Panc1 (cell line): Measurements from ENCODE around the gene CBARP. TPM values are rescaled to one million over a fixed set of nuclear protein-coding genes. Genes with fewer than 3 reads are reported as not detected.

Experiments used
- ATAC-seq: fragments of 200-7000 bp; cut with Tn5 transposase; 2 replicates; pipeline ENCODE4 v1.9.1; 2020; ENCODE audit warnings: mild to moderate bottlenecking, moderate library complexity
- BruUV-seq: library from RNA; stranded (reverse); fragments of 400-500 nt; replicated peaks from 2 replicates; lab custom pipeline; 2021; lab: Mats Ljungman, UMichigan
- CTCF ChIA-PET: fragments of 300-600 bp; sonication (Branson Sonifier 250); formaldehyde crosslinking; loops from one replicate; lab custom pipeline; 2022; ENCODE audit warnings: antibody characterized with exemption; lab: Charles Lee
- POLR2A ChIA-PET: fragments of 300-600 bp; sonication (Branson Sonifier 250); formaldehyde crosslinking; loops from one replicate; lab custom pipeline; 2022; ENCODE audit warnings: antibody characterized with exemption; lab: Charles Lee
- DNase-seq: peaks from one replicate; pipeline ENCODE4 v3.0.0-alpha.2; 2010; ENCODE audit warnings: low read depth, low spot score
- H3K27ac ChIP-seq: 2 replicates; pipeline ENCODE4 v1.5.1; 2011; ENCODE audit warnings: mild to moderate bottlenecking, low read length, inconsistent platforms
- H3K27me3 ChIP-seq: fragments of 200-500 bp; sonication (Bioruptor generic); 2 replicates; pipeline ENCODE4 v1.6.0; 2014; ENCODE audit warnings: low read length, inconsistent platforms; ENCODE audit not compliant: control insufficient read depth, insufficient read depth
- H3K36me3 ChIP-seq: fragments of 200-500 bp; sonication (Bioruptor generic); 2 replicates; pipeline ENCODE4 v1.5.1; 2014; ENCODE audit warnings: inconsistent platforms, mild to moderate bottlenecking, low read length, moderate library complexity; ENCODE audit not compliant: control insufficient read depth, insufficient read depth
- H3K4me1 ChIP-seq: 2 replicates; pipeline ENCODE4 v1.5.1; 2011; ENCODE audit warnings: inconsistent platforms, mild to moderate bottlenecking, low read length, moderate library complexity; ENCODE audit not compliant: control insufficient read depth, insufficient read depth
- H3K4me3 ChIP-seq, 2 experiments: 2 replicates each; pipeline ENCODE4 v1.5.1; 2011 to 2012; ENCODE audit warnings: low read depth in 2 of 2, low read length in 2 of 2, mild to moderate bottlenecking in 2 of 2, inconsistent platforms in 1 of 2, moderate library complexity in 1 of 2
- H3K9me3 ChIP-seq: fragments of 200-500 bp; sonication (Bioruptor generic); 2 replicates; pipeline ENCODE4 v1.5.1; 2014; ENCODE audit warnings: low read depth, mild to moderate bottlenecking, inconsistent platforms, low read length, moderate library complexity; ENCODE audit not compliant: control insufficient read depth, insufficient read depth
- POLR2AphosphoS5 ChIP-seq: IDR thresholded peaks from 2 replicates; pipeline ENCODE4 v1.6.1; 2012; ENCODE audit warnings: mild to moderate bottlenecking, low read depth, low read length, moderate library complexity
- SIN3A ChIP-seq: IDR thresholded peaks from 2 replicates; pipeline ENCODE4 v1.6.1; 2012; ENCODE audit warnings: low read depth, mild to moderate bottlenecking, low read length, moderate library complexity, borderline replicate concordance; ENCODE audit not compliant: insufficient read depth
- TCF7L2 ChIP-seq: IDR thresholded peaks from 2 replicates; pipeline ENCODE4 v1.6.1; 2011; ENCODE audit warnings: mild to moderate bottlenecking, low read depth, low read length, inconsistent platforms
- in situ Hi-C: cut with HindIII; loops from 2 replicates; pipeline ENCODE4 v1.10.0; 2016; ENCODE audit warnings: low sequenced_read_pairs, low pct_unique_long_range_greater_than_20kb
- intact Hi-C: fragments of 100-400 bp; cut with micrococcal nuclease; formaldehyde crosslinking; loops from one replicate; pipeline ENCODE4 v1.10.0; 2022; ENCODE audit not compliant: unreplicated experiment
- total RNA-seq: library from RNA; stranded (reverse); gene quantifications from one replicate; pipeline ENCODE4 v1.2.1, GENCODE V29; 2021; ENCODE audit not compliant: unreplicated experiment
- TF ChIP-seq, protein P1 (sequence below), 2 experiments: IDR thresholded peaks; 2 replicates each; pipeline ENCODE4 v1.6.1; 2011 to 2012; ENCODE audit warnings: low read depth in 2 of 2, control low read depth in 1 of 2, low read length in 1 of 2, mild to moderate bottlenecking in 1 of 2, moderate library complexity in 1 of 2; ENCODE audit not compliant: insufficient read depth in 1 of 2
- TF ChIP-seq, protein P2 (sequence below): fragments of 450-650 bp; IDR thresholded peaks from 2 replicates; pipeline ENCODE4 v1.5.1; 2017; ENCODE audit warnings: mild to moderate bottlenecking

The CBARP gene
- total RNA-seq, 1 experiment from 2014 or later, result 14.5 TPM

DNA sequence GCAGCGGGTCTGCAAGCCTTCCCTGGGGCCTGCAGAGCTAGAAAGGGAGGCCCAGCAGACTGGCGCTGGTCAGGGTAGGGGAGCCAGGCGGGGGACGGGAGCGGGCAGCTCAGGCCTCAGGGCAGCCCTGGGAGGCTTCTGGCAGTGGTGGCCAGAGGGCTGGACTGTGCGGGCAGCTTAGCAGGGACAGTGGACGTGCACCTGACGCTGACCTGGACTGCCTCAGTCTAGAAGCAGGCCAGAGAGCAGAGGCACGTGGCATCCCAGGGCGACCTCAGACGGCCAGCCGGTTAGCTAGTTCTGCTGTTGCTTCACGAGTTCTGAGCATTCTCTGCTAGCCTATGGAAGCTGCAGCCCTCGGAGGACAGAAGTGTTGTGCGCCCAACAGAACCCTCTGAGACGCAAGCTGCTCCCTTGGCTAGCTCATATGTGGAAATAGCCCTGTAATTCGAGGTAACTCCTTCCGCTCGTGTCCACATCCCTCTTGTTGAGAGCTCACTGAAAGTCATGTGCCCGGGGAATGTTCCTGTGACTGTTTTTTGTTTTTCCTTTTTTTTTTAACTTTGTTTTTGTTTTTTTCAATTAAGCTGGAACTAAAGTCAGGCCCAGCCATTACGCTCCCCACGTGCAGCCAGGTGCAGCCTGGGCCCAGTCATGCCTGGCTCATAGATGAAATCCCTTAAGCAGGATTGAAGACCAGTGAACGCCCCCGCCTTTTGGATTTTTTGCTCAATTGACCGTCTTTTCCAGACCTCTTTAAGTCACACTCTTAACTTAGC, 35.6 kb upstream of the CBARP start:
- Histone ChIP-seq H3K36me3 (no peaks in the 10 kb centered on the region; the same call in 1 of the 2 replicates), H3K4me3 (no peak overlapping the region; a peak in 2 of 4 replicates), H3K27me3 (no peaks in the 10 kb centered on the region), H3K27ac (peak overlapping the region; percentile 84), H3K4me1 (peaks cover 33% of the 10 kb centered on the region), H3K9me3 (no peaks in the 10 kb centered on the region)
- no peak for DNase-seq
- 0 out of 2 replicates have a peak, but pooled peaks have one; percentile 35 for TF ChIP-seq POLR2AphosphoS5
- TF ChIP-seq, protein P1, sequence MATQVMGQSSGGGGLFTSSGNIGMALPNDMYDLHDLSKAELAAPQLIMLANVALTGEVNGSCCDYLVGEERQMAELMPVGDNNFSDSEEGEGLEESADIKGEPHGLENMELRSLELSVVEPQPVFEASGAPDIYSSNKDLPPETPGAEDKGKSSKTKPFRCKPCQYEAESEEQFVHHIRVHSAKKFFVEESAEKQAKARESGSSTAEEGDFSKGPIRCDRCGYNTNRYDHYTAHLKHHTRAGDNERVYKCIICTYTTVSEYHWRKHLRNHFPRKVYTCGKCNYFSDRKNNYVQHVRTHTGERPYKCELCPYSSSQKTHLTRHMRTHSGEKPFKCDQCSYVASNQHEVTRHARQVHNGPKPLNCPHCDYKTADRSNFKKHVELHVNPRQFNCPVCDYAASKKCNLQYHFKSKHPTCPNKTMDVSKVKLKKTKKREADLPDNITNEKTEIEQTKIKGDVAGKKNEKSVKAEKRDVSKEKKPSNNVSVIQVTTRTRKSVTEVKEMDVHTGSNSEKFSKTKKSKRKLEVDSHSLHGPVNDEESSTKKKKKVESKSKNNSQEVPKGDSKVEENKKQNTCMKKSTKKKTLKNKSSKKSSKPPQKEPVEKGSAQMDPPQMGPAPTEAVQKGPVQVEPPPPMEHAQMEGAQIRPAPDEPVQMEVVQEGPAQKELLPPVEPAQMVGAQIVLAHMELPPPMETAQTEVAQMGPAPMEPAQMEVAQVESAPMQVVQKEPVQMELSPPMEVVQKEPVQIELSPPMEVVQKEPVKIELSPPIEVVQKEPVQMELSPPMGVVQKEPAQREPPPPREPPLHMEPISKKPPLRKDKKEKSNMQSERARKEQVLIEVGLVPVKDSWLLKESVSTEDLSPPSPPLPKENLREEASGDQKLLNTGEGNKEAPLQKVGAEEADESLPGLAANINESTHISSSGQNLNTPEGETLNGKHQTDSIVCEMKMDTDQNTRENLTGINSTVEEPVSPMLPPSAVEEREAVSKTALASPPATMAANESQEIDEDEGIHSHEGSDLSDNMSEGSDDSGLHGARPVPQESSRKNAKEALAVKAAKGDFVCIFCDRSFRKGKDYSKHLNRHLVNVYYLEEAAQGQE (IDR thresholded peaks at IDR 0.05; ENCODE audit: insufficient read depth in 1 of 2, low read depth in 2 of 2, low read length in 1 of 2), result no peak
- intact Hi-C loops, result loop anchor here (10.0 kb wide), 1 partner anchor 101 kb away; no protein-coding TSS in a partner anchor
- ATAC-seq, result no peak
- ChIA-PET CTCF (no interaction called here), POLR2A (interaction anchor here (0.6 to 0.7 kb wide), 2 partner anchors 29 to 132 kb away, joined by 4 to 5 read pairs; no protein-coding TSS in a partner anchor)
- in situ Hi-C loops, result no loop called here
- BruUV-seq, result TSS peak; percentile 75

DNA sequence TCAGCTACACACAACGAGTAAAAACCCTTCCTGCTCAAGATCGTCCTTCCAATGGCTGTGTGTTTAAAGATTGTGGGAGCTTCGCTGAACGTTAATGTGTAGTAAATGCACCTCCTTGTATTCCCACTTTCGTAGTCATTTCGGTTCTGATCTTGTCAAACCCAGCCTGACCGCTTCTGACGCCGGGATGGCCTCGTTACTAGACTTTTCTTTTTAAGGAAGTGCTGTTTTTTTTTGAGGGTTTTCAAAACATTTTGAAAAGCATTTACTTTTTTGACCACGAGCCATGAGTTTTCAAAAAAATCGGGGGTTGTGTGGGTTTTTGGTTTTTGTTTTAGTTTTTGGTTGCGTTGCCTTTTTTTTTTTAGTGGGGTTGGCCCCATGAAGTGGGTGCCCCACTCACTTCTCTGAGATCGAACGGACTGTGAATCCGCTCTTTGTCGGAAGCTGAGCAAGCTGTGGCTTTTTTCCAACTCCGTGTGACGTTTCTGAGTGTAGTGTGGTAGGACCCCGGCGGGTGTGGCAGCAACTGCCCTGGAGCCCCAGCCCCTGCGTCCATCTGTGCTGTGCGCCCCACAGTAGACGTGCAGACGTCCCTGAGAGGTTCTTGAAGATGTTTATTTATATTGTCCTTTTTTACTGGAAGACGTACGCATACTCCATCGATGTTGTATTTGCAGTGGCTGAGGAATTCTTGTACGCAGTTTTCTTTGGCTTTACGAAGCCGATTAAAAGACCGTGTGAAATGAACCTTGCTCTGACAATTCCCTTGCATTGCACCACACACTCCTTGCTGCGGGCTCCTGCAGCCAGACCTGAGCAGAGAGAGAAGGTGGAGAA, 34.8 kb upstream of the CBARP start:
- BruUV-seq, result no TSS peak
- Histone ChIP-seq H3K9me3 (no peaks in the 10 kb centered on the region), H3K4me1 (peaks cover 35% of the 10 kb centered on the region), H3K27ac (peak overlapping the region; percentile 69), H3K27me3 (no peaks in the 10 kb centered on the region), H3K36me3 (no peaks in the 10 kb centered on the region; the same call in 1 of the 2 replicates), H3K4me3 (no peak overlapping the region)
- in situ Hi-C loops, result no loop called here
- no peak for ATAC-seq
- intact Hi-C loops, result loop anchor here (10.0 kb wide), 1 partner anchor 102 kb away; no protein-coding TSS in a partner anchor
- ChIA-PET CTCF (no interaction called here), POLR2A (interaction anchor here (0.6 kb wide), 1 partner anchor 133 kb away, joined by 5 read pairs; no protein-coding TSS in a partner anchor)
- no peak for DNase-seq
- no peak for TF ChIP-seq SIN3A

DNA sequence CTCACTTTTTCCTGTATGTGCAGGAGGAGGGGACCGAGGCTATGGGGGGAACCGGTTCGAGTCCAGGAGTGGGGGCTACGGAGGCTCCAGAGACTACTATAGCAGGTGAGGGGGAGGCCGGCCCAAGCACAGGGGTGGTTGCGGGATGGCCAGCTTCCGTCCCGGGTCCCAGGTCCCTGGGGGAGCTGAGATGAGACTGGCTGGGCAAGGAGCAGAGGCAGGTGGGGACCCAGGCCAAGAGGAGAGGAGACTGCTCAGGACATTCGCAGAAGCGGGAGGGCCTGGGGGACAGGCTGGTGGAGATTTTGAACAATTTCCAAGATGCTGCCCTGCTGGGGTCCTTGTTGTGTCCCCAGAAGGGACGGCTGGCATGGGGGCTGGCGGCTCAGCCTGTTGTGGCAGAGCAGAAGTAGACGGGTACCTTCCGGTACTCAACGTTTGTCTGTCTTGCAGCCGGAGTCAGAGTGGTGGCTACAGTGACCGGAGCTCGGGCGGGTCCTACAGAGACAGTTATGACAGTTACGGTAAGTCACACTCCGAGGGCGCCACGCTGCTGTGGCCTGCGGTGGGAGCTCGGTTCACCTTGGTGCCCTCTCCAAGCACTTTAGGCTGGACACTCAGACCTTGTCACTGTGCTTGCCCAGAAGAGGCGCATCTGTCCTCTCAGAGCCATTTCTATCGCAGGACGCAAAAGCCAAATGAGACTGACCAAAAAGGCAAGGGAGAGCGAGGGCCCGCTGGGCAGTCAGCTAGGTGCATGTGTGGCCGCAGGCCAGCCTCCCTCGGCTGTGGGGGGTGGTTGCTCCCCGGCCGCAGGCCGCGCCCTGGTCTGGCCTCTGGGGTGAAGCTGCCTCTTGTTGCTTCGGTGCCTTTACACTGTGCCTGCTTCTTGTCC, 34.0 kb upstream of the CBARP start:
- TF ChIP-seq POLR2AphosphoS5, result 0 out of 2 replicates have a peak, but pooled peaks have one; percentile 12
- TF ChIP-seq, protein P1 (IDR thresholded peaks at IDR 0.05; ENCODE audit: insufficient read depth in 1 of 2, low read depth in 2 of 2, low read length in 1 of 2), result no peak
- no peak for TF ChIP-seq TCF7L2
- TF ChIP-seq, protein P2, sequence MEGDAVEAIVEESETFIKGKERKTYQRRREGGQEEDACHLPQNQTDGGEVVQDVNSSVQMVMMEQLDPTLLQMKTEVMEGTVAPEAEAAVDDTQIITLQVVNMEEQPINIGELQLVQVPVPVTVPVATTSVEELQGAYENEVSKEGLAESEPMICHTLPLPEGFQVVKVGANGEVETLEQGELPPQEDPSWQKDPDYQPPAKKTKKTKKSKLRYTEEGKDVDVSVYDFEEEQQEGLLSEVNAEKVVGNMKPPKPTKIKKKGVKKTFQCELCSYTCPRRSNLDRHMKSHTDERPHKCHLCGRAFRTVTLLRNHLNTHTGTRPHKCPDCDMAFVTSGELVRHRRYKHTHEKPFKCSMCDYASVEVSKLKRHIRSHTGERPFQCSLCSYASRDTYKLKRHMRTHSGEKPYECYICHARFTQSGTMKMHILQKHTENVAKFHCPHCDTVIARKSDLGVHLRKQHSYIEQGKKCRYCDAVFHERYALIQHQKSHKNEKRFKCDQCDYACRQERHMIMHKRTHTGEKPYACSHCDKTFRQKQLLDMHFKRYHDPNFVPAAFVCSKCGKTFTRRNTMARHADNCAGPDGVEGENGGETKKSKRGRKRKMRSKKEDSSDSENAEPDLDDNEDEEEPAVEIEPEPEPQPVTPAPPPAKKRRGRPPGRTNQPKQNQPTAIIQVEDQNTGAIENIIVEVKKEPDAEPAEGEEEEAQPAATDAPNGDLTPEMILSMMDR, result no peak
- TF ChIP-seq SIN3A, result no peak
- in situ Hi-C loops, result no loop called here
- peak overlapping the region; percentile 69 for H3K27ac ChIP-seq
- H3K9me3 ChIP-seq, result no peaks in the 10 kb centered on the region
- ChIA-PET CTCF (no interaction called here), POLR2A (no interaction called here)
- no peaks in the 10 kb centered on the region for H3K27me3 ChIP-seq
- peaks cover 33% of the 10 kb centered on the region for H3K4me1 ChIP-seq
- no peak for DNase-seq
- H3K36me3 ChIP-seq, result no peaks in the 10 kb centered on the region; the same call in 1 of the 2 replicates
- intact Hi-C loops, result loop anchor here (10.0 kb wide), 1 partner anchor 103 kb away; no protein-coding TSS in a partner anchor
- ATAC-seq, result no peak
- no TSS peak for BruUV-seq
- no peak overlapping the region for H3K4me3 ChIP-seq
